SK-N-SH (cell line): Measurements from ENCODE around the gene PLXNB1.
"Not testable (repeated sequence)": the region's sequence is repeated elsewhere in the genome, so short reads cannot be mapped to it uniquely, and the experiment has no call there.

Experiments
- CTCF ChIP-seq: fragments of 200-600 bp; sonication (generic); IDR thresholded peaks from 2 replicates; pipeline ENCODE4 v1.6.1; 2017; ENCODE audit warnings: antibody characterized with exemption, mild to moderate bottlenecking, moderate library complexity
- ELF1 ChIP-seq: IDR thresholded peaks from 2 replicates; pipeline ENCODE4 v1.4.0; 2012
- GABPA ChIP-seq: IDR thresholded peaks from 2 replicates; pipeline ENCODE4 v1.4.0; 2012; ENCODE audit warnings: low read depth, mild to moderate bottlenecking
- IRF3 ChIP-seq: fragments of 150-350 bp; IDR thresholded peaks from 2 replicates; pipeline ENCODE4 v1.6.1; 2016; ENCODE audit warnings: mild to moderate bottlenecking, low read depth, low read length
- RFX5 ChIP-seq: IDR thresholded peaks from 2 replicates; pipeline ENCODE4 v1.6.1; 2012; ENCODE audit warnings: mild to moderate bottlenecking, improper control_type of control experiment, low read length
- USF2 ChIP-seq: fragments of 150-350 bp; IDR thresholded peaks from 2 replicates; pipeline ENCODE4 v1.6.1; 2017; ENCODE audit warnings: antibody characterized with exemption, low read length, low read depth, borderline replicate concordance
- YY1 ChIP-seq: IDR thresholded peaks from 2 replicates; pipeline ENCODE4 v1.4.0; 2012; ENCODE audit warnings: low read depth, mild to moderate bottlenecking
- ZBTB33 ChIP-seq: IDR thresholded peaks from 2 replicates; pipeline ENCODE4 v1.4.0; 2012; ENCODE audit warnings: low read depth, borderline replicate concordance
- TF ChIP-seq, protein P1 (sequence below): IDR thresholded peaks from 2 replicates; pipeline ENCODE4 v1.4.0; 2012; ENCODE audit warnings: low read depth
- TF ChIP-seq, protein P2 (sequence below): IDR thresholded peaks from 2 replicates; pipeline ENCODE4 v1.6.1; 2012; ENCODE audit warnings: mild to moderate bottlenecking, low read depth, low read length, moderate library complexity

DNA sequence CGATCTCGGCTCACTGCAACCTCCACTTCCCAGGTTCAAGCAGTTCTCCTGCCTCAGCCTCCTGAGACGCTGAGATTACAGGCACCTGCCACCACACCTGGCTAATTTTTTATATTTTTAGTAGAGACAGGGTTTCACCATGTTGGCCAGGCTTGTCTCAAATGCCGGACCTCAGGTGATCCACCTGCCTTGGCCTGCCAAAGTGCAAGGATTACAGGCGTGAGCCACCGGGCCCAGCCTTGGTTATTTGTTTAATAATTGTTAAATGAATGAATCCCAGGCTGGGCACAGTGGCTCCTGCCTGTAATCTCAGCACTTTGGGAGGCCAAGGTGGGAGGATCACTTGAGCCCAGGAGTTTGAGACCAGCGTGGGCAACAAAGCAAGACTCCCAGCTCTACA, 31.9 kb upstream of the PLXNB1 start:
- TF ChIP-seq, protein P1, sequence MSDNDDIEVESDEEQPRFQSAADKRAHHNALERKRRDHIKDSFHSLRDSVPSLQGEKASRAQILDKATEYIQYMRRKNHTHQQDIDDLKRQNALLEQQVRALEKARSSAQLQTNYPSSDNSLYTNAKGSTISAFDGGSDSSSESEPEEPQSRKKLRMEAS = not testable (repeated sequence)
- not testable (repeated sequence) for TF ChIP-seq ZBTB33, RFX5, ELF1, YY1, USF2, CTCF, GABPA, IRF3
- TF ChIP-seq, protein P2, sequence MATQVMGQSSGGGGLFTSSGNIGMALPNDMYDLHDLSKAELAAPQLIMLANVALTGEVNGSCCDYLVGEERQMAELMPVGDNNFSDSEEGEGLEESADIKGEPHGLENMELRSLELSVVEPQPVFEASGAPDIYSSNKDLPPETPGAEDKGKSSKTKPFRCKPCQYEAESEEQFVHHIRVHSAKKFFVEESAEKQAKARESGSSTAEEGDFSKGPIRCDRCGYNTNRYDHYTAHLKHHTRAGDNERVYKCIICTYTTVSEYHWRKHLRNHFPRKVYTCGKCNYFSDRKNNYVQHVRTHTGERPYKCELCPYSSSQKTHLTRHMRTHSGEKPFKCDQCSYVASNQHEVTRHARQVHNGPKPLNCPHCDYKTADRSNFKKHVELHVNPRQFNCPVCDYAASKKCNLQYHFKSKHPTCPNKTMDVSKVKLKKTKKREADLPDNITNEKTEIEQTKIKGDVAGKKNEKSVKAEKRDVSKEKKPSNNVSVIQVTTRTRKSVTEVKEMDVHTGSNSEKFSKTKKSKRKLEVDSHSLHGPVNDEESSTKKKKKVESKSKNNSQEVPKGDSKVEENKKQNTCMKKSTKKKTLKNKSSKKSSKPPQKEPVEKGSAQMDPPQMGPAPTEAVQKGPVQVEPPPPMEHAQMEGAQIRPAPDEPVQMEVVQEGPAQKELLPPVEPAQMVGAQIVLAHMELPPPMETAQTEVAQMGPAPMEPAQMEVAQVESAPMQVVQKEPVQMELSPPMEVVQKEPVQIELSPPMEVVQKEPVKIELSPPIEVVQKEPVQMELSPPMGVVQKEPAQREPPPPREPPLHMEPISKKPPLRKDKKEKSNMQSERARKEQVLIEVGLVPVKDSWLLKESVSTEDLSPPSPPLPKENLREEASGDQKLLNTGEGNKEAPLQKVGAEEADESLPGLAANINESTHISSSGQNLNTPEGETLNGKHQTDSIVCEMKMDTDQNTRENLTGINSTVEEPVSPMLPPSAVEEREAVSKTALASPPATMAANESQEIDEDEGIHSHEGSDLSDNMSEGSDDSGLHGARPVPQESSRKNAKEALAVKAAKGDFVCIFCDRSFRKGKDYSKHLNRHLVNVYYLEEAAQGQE = not testable (repeated sequence)
